Left renal pelvis (tissue), 4 donors: ENCODE results near the gene MLC1. TPM values are rescaled to one million over a fixed set of nuclear protein-coding genes. Genes with fewer than 3 reads are reported as not detected.

Experiments used
- DNase-seq, 4 donors: peaks; one replicate each; pipeline ENCODE4 v3.0.0-alpha.2; 2013; ENCODE audit warnings: low read depth in 4 of 4, low spot score in 3 of 4
- polyA plus RNA-seq, 4 donors: library from polyadenylated mRNA; unstranded; fragments of 120-200 nt; gene quantifications; one replicate each; pipeline ENCODE4 v1.2.1, GENCODE V29; 2013; ENCODE audit not compliant: insufficient read length in 4 of 4

Gene MLC1
- 1 to 10 TPM in 1 of 4 donors, under 1 TPM in 3; 0.60 to 1.0 (median 0.86) TPM for polyA plus RNA-seq

DNA sequence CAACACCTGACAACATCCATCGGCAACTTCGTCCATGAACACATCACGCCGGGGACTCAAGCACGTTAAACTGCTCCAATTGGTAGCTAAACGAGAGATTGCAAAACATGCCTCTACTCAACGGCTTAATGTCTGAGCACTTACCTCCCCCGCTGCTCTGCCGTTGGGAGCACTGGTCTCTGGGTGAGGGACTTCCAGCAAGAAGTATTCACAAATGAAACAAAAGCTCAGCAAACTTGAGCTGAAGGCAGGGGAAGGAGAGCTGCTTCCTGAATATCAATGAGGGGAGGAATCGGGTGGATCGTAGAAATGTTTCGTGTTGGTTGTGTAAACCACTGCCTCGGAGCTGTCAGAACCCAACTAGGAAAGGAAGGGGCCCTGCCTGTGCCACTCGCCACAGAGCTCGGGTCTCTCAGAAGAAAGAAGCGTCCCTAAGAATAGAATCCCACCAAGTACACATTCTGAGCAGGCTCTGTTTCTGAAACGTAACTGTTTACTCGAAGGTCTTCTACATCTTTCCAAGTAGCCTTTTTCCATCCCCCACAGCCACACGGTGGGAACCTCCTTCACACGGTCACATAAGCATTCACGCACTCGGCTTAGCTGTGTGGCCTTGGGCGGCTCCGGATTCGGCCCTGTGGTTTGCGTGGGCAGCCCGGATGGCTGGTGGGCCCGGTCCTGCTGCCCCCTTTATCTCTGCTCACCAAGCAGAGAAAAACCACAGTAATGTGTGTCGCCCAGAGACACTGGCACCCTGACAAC lies at the start of gene MLC1:
Gene MLC1, minus strand, starts transcription at position 216 of the 762 bp plus-strand sequence. CDS start 524 bp downstream, outside the sequence.
- DNase-seq: no peak

DNA sequence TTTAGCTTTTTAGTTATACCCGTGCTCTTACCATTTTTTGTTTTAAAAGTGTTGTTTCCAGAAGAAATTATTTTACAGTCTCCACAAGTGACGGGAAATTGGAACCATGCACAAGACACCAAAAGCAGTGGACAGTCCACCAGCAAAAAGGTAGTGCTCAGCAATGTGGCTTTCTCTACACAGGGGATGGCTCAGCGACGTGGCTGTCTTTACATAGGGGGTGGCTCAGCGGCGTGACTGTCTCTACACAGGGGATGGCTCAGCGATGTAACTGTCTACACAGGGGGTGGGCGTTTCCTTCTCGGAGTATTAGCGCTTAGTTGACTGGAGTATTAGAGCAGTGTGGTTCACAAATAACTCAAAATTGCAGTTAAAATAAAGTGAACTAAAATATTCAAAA lies 49.3 kb upstream of the MLC1 start:
- DNase-seq: no peak

DNA sequence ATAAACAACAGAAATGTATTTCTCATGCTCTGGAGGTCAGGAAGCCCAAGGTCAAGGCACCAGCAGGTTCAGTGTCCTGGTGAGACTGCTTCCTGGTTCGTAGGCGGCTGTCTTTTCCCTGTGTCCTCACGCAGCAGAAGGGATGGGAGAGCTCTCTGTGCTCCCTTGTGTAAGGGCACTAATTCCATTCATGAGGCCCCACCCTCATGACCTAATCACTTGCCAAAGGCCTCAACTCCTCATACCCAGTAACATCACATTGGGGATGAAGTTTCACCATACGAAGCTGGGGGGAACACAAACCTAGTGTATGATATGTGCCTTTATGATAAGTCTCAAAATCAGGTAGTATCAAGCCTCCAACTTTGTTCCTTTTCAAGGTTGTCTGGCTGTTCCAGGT lies 46.7 kb upstream of the MLC1 start:
- DNase-seq: no peak

DNA sequence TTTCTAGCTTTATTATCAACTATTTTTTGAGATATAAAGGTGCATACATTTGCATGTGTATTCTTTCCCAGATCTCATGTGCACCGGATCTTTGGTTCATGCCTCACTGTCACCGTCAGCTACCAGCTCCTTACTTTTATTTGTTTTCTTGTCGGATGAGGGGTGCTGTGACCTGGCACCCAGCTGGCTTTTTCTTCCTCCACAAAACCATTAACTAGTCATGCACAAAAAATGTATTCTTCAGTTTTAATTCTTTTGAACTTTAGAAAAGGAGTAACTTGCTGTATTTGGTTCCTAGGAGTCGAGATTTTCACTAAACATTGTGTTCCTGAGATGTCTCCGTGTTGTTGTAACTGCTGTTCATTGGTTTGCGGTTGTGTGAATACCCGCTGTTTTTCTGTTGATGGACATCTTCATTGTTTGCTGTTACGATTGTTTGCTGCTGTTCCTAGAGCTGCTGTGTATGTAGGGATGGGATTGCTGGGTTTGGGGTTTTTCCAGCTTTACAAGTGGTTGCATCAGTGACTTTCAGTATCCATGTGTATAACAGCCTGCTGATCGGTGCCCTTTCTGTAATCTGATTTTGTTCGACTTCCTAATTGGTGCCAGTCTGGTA lies 44.0 kb upstream of the MLC1 start:
- DNase-seq: no peak

DNA sequence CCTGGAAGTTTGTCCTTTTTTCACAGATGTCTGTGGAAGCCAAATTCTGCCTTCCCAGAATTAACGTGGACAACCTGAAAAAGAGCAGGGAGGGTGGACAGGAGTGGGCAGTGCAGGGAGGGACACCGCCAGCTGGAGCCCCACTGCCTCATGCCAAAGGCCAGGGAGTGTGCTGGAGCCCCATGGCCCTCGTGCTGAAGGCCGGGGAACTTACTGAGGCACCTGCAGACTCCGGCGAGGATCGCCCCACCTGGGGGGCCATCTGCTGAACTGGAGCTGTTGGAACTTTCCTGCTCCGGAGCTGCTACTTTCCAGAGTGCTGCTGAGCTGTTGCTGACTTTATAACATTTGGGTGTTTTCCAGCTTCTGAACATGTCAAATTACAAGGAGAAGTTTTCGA lies 39.8 kb upstream of the MLC1 start:
- no peak for DNase-seq

DNA sequence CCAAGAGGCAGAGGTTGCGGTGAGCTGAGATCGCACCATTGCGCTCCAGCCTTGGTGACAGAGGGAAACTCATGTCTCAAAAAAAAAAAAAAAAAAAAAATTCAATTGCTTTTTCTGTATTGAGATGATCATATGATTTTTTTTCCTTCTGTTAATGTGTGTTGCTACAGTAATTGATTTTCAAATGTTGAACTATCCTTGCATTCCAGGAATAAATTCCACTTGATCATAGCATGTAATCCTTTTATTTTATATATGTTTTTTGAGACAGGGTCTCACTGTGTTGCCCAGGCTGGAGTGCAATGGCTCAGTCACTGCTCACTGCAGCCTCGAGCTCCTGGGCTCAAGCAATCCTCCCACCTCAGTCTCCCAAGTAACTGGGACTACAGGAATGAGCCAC lies 37.9 kb upstream of the MLC1 start:
- DNase-seq: no peak

DNA sequence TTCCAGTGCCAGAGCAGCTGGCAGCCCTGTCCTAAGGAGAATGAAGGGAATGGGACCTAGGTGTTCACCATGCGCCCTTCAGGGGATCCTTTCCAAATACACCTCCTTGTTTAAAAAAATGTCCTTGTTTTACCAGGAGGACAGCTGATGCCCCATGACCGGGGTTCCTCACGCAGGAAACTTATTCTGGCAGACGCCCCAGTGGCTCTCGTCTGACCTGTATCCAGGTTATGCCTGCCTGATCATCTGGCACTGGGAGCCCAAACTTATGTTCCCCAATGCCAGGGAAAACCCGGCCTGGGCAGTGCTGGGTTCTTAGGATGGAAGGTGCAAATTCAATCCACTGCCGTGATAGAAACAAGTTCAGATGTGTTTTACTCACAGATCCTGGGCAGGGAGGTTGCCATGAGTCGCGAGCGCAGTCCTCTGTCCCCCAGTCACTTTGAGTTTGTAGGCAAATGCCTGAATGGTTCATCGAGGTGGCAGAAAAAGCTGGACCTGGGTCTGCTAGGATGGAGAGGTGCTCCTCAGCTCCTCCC lies 36.0 kb upstream of the MLC1 start:
- DNase-seq: no peak

DNA sequence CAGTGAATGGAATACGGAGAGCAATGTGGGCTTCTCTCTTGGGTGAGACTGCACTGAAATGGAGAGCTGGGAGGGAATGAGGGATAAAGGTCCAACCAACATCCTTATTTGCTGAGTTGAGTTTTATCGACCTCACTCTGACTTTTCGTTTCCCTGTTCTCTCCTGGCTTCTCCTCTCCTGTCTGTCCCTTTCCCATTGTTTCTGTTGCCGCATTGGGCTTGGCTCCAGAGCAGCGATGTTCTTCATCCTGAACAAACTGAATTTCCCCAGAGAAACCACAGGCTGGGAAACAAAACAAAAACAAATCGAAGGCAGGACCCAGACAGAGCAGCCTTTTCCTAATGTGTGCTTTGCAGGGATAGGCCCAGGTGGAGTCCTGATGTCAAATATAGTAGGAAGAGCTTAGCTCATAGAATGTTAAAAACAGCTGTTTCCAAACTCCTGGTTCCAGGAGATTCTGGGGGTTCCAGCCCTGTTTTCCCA lies 34.6 kb upstream of the MLC1 start:
- DNase-seq: no peak

DNA sequence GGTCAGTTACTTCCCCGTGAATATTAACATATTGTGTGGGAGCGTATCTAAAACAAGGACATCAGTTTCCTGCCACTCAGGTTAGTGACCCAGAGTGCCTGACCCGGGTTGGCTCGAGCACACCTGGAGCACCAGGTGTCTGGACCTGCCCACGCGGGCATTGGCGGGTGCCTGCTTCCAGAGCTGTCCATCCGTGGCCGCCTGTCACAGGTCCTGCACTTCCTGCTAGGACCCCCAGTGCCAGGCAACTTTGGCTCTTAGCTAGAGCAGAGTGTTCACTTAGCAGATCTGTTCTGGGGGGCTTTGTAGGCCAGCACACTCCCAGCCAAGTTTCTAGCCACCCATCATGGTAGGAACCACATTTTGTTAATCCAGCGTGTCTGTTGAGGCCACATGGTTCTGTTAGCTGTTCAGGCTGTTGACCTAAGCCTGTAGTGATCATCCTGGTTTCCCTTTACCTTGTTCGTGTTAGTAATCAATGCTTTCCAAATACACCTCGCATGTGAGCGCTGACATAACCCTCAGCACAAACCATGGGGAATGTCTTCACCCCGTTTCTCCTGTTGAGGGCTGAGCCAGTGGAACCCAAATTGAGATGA lies 34.0 kb upstream of the MLC1 start:
- no peak for DNase-seq

DNA sequence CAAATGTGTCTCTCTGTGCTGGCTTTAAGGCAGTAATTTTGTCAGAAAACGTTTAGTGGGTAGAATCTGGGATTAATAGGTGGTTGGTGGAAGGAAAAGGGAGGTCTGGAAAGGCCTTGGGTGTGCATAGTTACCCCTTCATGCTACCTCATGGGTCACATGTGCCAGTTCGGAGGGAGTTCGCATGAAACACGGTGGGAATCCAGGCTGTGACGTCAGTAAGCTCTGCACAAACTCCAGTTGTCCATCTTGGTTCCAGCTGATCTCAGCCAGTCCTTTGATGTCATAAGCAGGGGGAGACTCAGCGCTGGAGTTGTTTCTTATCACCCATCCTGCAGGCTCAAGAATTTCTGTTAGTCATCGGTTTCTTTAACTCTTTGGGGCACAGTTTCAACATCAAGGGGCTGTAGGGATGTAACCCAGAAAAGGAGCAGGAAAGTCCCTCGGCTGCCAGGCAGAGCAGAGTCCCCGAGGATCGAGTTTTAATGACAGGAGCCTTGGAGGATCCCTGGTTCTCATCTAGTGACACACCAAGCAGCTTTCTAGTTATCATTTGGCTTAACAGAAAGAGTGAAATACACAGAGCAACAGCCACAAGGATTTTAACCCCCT lies 33.4 kb upstream of the MLC1 start:
- DNase-seq: no peak

DNA sequence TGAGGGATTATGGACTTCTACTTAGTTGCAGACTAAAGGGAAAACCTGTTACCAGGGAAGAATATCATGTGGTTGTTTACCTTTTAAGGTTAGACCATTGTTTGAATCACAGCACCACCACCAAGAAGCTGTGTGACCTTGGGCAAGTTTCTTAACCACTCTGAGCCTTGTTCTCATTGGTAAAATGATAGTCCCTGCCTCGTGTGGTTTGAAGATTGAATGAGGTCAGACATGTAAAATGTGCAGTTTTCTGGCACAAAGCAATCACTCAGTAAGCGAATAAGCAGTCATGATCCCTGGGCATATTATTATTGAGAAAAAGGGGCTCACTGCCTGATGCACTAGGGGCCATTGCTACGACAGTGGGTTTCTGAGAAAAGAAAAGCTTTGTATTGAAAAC lies 32.9 kb upstream of the MLC1 start:
- no peak for DNase-seq

DNA sequence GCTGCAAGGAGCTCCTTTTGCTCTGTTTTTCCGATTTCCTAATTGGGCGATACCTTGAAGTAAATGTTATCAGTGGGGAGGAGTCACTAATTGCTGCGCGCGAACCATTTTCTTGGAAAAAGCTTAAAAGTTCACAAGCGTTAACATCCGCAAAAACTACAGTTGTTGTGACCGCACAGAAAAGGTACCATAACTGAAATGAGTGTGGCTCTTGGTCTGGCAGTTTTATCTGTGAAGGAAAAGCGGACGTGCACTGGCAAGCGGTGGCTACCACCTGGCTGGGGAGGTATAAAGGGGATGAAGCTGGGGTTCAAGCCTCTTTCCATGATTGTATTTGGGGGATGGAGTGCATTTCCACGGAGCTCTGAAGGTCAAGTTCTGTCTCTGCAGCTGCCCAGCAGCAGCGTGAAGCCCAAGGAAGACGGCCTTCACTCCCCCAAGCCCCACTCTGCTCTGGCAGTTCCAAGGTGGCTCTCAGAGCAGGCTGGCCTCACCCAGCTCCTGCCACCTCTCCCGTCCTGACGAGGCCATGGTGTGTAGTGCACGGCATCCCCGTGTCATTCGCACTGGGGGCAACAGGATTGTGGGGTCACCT lies 32.0 kb upstream of the MLC1 start:
- DNase-seq: no peak

DNA sequence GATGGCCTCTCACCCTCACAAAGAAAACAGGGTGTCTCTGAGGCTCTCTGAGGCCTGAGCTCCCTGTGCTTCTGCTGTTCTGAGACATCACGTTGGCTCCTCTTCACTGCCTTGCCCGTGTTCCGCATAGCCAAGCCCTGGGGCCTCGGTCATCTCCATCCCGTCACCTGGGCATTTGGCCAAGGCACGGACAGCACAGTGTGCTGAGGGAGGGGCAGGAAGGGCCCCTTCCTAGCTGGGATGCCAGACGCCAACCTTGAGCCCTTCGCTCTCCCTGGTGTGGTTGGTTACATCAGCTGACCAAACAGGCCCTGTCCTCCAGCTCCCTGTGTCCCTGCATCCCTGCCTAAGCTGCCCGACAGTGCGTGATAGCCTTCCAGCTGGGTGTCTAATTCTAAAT lies 30.5 kb upstream of the MLC1 start:
- no peak for DNase-seq

DNA sequence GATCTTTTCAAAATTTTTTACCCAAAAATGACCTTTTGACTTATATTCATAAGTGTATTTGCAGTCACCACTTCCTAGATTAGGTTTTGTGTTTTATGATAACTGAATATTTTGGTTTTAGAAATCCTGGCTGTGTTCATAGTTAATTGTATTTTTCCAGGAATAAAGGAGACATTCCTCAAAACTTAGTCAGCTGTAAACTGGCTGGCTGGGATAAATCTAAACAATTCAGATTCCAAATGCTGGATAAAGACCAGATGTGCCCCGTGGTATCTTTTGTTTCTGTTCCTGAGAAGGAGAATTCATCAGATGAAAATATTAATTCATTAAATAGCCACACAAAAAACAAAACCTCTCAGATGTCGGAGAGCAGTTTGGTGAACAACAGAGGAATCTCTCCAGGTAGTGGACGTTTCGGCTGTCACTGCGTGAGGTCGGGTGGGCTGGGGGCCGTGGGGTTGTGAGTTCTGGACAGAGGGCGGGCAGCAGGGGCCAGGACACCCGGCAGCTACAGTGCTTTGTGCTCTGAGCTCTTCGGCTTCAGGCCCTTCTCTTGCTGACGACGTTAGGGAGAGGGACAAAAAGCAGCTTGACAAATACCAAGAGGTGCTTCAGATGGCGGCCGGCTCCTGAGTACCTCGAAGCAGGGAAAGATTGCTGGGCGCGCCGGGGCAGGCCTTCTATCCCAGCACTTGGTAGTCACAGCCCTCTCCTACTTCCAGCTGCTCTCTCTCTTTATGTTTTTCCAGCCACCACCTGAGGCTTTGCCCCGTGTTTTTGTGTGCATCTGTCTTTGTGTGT lies 29.2 kb upstream of the MLC1 start:
- DNase-seq: no peak

DNA sequence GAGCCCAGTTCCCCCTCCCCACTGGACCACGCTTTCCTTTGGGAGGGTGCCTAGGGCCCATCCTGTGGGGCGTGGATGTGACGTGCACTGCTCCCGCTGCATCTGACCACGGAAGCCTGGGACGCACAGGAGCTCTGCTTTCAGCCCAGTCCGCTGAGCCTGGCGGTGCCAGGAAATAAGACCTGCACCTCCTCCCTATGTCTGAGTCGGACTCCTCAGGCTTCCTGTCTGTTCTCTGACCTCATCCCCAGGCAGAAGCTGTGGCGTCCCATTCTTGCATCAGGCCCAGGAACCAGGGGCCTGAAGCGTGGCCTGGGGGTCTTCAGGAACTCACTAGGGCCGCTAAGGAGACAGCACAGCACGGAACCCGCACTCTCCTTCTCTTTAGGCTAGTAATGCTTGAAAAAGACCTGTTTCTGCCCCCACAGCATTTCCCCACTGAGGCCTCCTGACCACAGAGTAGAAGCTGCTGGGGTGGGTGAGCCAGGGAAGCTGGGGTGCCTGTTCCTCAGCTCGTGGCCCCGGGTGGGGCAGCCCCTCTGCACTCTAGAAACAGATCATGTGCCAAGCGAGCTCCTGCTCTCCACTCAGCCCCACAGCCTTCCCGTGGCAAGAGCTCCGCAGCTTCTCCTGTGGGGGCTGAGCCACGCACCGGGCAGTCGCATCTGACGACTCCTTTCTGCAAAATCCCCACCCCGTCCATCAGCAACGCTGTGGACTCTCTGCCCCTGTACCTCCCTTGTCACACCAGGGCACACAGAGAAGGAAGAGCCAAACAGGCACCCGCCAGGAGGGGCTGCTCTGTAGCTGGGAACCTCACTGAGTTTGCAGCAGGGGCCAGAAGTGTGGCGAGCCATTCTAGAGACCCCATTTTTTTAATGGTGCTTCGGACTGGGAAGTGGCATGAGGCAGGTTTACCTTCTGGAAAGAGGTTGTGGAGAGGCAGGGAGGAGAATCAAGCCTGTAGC lies 27.2 kb upstream of the MLC1 start:
- DNase-seq: no peak

DNA sequence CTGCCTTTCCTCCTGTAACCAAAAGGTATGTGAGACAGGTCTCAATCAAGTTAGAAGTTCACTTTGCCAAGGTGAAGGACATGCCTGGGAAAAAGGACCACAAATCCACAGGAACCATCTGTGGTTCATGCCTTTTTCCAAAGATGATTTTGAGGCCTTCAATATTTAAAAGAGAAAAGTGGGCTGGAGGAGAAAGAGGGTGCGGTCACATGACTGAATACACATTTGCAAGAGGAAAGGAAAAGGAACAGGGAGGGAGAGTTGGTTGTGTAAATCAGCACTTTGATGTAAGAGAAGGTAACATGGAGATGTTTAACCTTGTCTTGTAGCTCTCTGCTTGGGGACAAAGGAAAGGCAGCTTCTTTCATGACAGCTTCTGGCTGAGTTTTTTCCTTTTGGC lies 25.8 kb upstream of the MLC1 start:
- DNase-seq: no peak

DNA sequence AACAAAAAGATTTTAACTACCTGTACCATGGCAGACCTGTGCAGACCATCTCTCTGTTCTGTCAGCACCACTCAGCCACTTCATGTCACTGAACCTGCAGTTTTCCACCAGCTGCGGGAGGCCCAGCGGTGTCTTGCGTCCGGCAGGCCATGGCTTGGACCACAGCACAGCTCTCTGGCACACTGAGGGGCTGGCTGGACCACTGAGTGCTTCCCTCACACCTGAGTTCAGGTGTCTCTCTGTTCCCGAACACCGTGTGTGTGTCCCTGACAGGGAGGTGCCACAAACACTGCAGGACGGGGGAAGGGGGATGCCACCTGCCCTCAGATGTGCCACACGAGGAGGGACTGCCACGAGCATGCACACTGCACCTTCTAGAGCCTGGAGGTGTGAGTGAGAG lies 22.3 kb upstream of the MLC1 start:
- DNase-seq: no peak

DNA sequence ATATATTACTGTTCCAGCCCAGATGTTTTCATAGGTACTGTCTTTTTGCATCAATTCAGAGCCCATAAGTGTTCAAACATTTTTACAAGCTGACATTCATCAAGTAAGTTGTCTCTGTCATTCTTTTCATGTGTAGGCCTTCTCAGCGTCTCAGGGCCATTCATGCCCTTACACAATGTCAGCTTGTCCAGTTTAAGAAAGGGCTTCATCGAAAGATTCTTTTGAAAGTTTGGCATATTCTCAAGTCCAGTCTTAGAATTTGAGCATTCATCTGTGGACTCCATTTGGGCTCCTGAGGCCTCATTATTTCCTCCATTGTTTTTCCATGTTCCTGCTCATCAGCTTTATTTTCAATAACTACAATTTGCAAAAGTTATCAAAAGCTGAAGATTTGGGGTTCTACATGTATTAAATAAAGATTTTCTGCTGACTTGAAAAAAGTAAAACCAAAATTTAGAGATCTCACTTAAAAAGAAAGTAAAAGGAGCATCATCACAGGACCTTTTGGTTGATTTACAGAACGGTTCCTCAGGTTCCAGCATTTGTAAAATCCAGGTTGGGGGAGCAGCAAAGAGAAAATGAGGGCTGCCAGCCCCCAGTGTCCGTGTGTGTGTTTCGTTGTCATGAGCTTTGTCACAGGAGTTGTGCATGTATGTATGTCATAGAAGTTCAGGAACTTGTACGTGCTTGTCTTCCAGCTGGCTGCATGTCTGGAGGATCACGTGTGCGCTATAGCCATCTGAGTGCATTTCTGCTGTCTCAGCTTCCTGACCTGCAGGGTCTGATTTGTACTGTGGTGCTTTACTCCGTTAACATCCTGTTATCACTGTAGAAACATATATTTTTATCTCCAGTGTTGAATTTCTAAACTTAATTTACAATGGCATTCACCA lies 20.2 kb upstream of the MLC1 start:
- peak in 1 of 4 donors; percentile 26 for DNase-seq
